Stimulated activated naive CD8-positive, alpha-beta T cell treated with anti-CD3 and anti-CD28 coated beads, Interleukin-15, amount 100 ng/mL, for 72 hours (primary cell): ENCODE results near the gene ZNF436.
"Not testable (repeated sequence)": the region's sequence is repeated elsewhere in the genome, so short reads cannot be mapped to it uniquely, and the experiment has no call there.

Source experiments
- ATAC-seq: fragments of 150-1000 bp; cut with Tn5 transposase; 2 replicates; pipeline ENCODE4 v1.10.0; 2021; ENCODE audit warnings: mild to moderate bottlenecking, moderate library complexity
- DNase-seq, 2 donors: peaks; one replicate each; pipeline ENCODE4 v3.0.0; 2021 to 2022
- H3K27ac Mint-ChIP-seq, 2 donors: one replicate each; pipeline ENCODE4 v1.8.0; 2022; ENCODE audit warnings: mild to moderate bottlenecking in 2 of 2, mixed read lengths in 2 of 2, moderate library complexity in 2 of 2
- H3K27me3 Mint-ChIP-seq: one replicate; pipeline ENCODE4 v1.8.0; 2022; ENCODE audit warnings: mixed read lengths
- H3K4me1 Mint-ChIP-seq: one replicate; pipeline ENCODE4 v1.8.0; 2022; ENCODE audit warnings: mild to moderate bottlenecking, mixed read lengths
- H3K4me3 Mint-ChIP-seq, 2 donors: one replicate each; pipeline ENCODE4 v1.8.0; 2022; ENCODE audit warnings: mild to moderate bottlenecking in 2 of 2, mixed read lengths in 2 of 2, moderate library complexity in 1 of 2
- H3K9me3 Mint-ChIP-seq, 2 donors: one replicate each; pipeline ENCODE4 v1.8.0; 2022; ENCODE audit warnings: mixed read lengths in 2 of 2

ZNF436 gene

DNA sequence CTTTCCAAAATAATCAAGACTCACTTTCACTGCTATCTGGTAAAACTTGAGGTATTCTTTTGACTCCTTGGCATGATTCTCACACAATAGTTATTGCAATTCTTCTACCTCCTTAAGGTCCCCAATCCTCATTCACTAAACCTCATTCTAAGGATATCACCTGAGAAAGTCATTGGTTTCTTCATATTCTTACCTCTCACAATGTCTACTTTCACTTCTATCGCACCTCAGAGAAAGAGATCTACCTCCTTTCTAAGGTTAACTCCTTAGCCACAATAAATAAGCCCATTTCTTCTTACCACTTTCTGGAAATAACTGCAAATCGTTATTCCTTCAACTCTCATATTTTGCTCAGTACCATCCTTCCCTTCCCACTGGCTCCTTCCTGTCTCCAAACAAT, 44.2 kb downstream of the ZNF436 start:
- Mint-ChIP-seq H3K27me3 (no peaks in the 10 kb centered on the region), H3K4me3 (no peak overlapping the region), H3K27ac (peak overlapping the region in 1 of 2 donors; percentile 23), H3K9me3 (no peaks in the 10 kb centered on the region), H3K4me1 (peaks cover 21% of the 10 kb centered on the region)
- no peak for ATAC-seq
- no peak for DNase-seq

DNA sequence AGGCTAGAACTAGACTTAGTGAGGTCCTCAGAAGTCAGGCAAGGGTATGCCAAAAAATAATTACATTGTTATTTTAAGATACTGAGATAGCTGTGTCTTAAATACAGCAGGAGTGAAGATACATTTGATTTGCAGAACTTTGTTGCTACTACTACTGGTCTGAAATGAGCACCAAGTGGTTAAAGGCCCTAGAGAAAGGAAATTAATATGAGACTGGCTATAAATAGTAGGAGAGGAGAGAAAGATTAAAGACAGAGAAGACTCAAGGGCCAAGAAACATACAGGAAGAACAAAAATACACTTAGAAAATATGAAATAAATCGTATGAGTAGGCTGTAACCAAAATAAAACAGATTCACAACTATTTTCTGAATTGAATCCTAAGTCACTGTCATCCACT, 46.9 kb downstream of the ZNF436 start:
- Mint-ChIP-seq H3K4me1 (peaks cover 20% of the 10 kb centered on the region), H3K27ac (no peak overlapping the region), H3K27me3 (no peaks in the 10 kb centered on the region), H3K9me3 (no peaks in the 10 kb centered on the region), H3K4me3 (no peak overlapping the region)
- DNase-seq (no peak), ATAC-seq (no peak)

DNA sequence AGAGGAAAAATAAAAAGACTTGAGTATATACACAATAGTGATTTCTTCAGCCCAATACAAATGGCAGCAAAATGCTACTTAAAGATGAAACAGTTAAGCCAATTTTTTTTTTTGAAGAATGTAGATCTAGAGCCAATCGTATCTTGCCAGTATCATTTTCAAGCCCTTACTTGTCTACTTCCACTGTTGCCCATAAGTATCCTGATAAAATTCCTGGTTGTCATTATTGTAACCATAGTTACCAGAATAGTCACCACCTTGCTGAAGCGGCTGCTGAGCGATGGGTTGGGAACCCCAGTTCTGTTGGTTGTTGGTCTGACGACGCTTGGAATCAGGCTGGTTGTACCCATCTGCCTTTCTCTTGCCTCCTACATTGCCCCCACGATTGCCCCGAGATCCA, 59.4 kb downstream of the ZNF436 start:
- DNase-seq, H3K4me3 Mint-ChIP-seq, ATAC-seq, H3K27ac Mint-ChIP-seq, H3K27me3 Mint-ChIP-seq, H3K4me1 Mint-ChIP-seq, H3K9me3 Mint-ChIP-seq: not testable (repeated sequence)
